ENCODE results near the gene PRPF18. TPM values are rescaled to one million over a fixed set of nuclear protein-coding genes. Genes with fewer than 3 reads are reported as not detected.
A peak's percentile ranks its signal among the peaks of the same experiment; 100 is the strongest.

Gene PRPF18
- polyA plus RNA-seq, 2 donors, result 6.6 to 13.4 TPM

DNA sequence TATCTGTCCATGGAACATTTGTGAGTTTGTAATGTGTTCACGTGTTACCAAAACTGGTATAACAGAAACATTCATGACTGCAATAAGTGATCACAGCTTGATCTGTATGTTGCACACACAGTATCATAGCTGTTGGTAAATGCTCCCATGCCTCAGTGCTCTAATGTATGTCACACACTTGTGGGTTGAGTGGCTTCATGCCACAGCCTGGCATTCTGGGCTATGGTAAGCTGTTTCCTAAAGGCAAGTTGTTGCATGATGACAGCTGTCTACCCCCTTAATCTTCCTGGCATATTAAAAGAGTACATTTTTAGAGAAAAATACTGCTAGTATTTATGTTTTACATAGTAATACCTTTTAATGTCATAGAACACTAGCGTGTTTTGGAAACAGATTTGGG lies 35.2 kb downstream of the PRPF18 start:
- 95 to 99% methylated on average over 2 of the region's 2 CpGs for WGBS, 2 donors
- Histone ChIP-seq H3K27ac (ENCODE audit: low read depth in 2 of 2, low read length in 1 of 2) (no peak overlapping the region), H3K9me3 (ENCODE audit: control insufficient read depth in 2 of 2, insufficient read depth in 1 of 2, low read depth in 1 of 2, low read length in 1 of 2) (no peaks in the 10 kb centered on the region), H3K4me3 (ENCODE audit: low read depth in 1 of 2, low read length in 2 of 2) (no peak overlapping the region), H3K27me3 (ENCODE audit: control insufficient read depth in 1 of 2, insufficient read depth in 2 of 2, low read length in 2 of 2) (no peaks in the 10 kb centered on the region), H3K4me1 (ENCODE audit: control insufficient read depth in 2 of 2, insufficient read depth in 2 of 2, low read length in 1 of 2) (no peaks in the 10 kb centered on the region), H3K36me3 (ENCODE audit: control insufficient read depth in 2 of 2, insufficient read depth in 2 of 2, low read length in 1 of 2) (peaks cover 4 to 12% of the 10 kb centered on the region in 2 donors)

DNA sequence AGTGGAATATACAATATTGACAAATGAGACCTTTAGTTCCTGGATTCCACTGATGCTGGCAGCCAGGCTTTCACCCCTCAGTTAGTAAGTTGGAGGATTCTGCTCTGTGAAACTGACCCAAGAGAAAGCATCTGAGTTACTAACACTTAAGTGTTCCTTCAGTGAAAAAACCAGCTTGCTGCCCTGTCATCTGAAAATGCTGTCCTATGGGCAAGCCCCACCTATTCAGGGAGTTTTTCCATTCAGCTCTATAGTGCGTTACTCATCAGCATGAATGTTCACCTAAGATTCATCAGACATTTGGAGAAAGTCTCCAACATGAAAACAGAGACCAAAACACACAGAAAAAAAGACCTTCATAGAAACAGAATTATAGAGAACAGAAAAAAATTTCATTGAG lies 37.9 kb downstream of the PRPF18 start:
- H3K36me3 ChIP-seq (ENCODE audit: control insufficient read depth in 2 of 2, insufficient read depth in 2 of 2, low read length in 1 of 2), result peaks cover 2 to 4% of the 10 kb centered on the region in 2 donors
- WGBS, 2 donors, result 83 to 89% methylated on average over 1 of the region's 1 CpG
- no peaks in the 10 kb centered on the region for H3K27me3 ChIP-seq (ENCODE audit: control insufficient read depth in 1 of 2, insufficient read depth in 2 of 2, low read length in 2 of 2)
- H3K4me1 ChIP-seq (ENCODE audit: control insufficient read depth in 2 of 2, insufficient read depth in 2 of 2, low read length in 1 of 2), result no peaks in the 10 kb centered on the region
- no peak overlapping the region for H3K4me3 ChIP-seq (ENCODE audit: low read depth in 1 of 2, low read length in 2 of 2)
- H3K27ac ChIP-seq (ENCODE audit: low read depth in 2 of 2, low read length in 1 of 2), result no peak overlapping the region
- H3K9me3 ChIP-seq (ENCODE audit: control insufficient read depth in 2 of 2, insufficient read depth in 1 of 2, low read depth in 1 of 2, low read length in 1 of 2), result no peaks in the 10 kb centered on the region

DNA sequence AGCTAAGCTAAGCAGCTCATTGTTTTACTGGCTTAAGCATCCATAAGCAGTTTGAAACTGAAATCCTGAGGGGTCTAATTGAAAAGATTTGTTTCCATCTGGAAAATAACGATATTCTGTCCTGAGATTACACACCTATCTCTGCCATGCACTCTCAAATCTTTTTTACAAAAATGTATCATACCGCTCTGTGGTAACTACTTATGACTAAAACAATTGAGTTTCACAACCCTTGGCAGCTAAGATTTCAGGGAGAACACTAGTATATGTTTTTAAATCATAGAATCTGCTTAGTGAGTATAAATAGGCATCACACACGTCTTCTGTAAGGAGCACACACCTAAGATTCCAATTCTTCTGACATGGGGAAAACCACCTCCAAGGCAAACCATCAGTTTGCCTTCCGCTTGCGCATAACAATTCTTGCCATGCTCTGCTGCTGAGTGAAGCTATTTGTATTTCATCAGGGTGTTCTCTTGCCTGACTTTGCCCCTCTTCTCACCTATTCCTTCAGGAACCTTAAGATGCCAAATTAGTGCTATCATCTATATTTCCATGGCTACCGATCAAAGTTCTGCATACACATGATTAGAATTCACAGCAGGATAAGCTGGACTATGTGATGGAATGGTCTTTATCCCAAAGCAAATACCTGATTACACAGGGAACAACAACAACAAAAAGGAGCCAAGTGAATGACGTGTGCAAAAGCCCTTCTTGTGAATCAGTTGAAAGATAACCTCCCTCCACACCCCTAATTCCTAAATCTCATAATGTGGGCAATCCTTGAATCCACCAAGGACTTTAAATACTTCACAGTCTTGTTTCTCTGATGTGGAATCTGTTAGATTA lies 40.9 kb downstream of the PRPF18 start:
- no peaks in the 10 kb centered on the region for H3K27me3 ChIP-seq (ENCODE audit: control insufficient read depth in 1 of 2, insufficient read depth in 2 of 2, low read length in 2 of 2)
- H3K27ac ChIP-seq (ENCODE audit: low read depth in 2 of 2, low read length in 1 of 2), result no peak overlapping the region
- no peaks in the 10 kb centered on the region for H3K9me3 ChIP-seq (ENCODE audit: control insufficient read depth in 2 of 2, insufficient read depth in 1 of 2, low read depth in 1 of 2, low read length in 1 of 2)
- WGBS, 2 donors, result 88 to 90% methylated on average over 7 of the region's 7 CpGs
- H3K36me3 ChIP-seq (ENCODE audit: control insufficient read depth in 2 of 2, insufficient read depth in 2 of 2, low read length in 1 of 2), result peaks cover 0 to 5% of the 10 kb centered on the region in 2 donors
- H3K4me1 ChIP-seq (ENCODE audit: control insufficient read depth in 2 of 2, insufficient read depth in 2 of 2, low read length in 1 of 2), result no peaks in the 10 kb centered on the region
- H3K4me3 ChIP-seq (ENCODE audit: low read depth in 1 of 2, low read length in 2 of 2), result no peak overlapping the region

DNA sequence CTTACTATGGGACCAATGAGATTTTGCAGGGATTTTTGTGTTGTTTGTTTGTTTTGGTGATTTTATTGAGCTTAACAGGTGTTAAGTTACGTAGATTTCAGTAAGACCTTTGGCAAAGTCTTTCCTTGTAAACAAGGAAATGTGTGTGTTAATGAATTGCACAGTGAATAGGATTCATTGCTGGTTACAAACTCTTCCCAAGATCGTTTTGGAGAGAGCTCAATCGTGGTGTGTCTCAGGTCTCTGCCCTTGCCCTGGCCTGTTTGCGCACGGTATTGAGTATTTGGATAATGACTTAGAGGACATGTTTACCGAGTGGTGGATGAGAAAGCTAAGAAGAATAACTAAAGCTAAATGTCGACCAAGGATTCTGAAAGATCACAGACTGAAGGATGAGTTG lies 41.9 kb downstream of the PRPF18 start:
- H3K27ac ChIP-seq (ENCODE audit: low read depth in 2 of 2, low read length in 1 of 2), result no peak overlapping the region
- no peaks in the 10 kb centered on the region for H3K9me3 ChIP-seq (ENCODE audit: control insufficient read depth in 2 of 2, insufficient read depth in 1 of 2, low read depth in 1 of 2, low read length in 1 of 2)
- H3K4me3 ChIP-seq (ENCODE audit: low read depth in 1 of 2, low read length in 2 of 2), result no peak overlapping the region
- H3K27me3 ChIP-seq (ENCODE audit: control insufficient read depth in 1 of 2, insufficient read depth in 2 of 2, low read length in 2 of 2), result no peaks in the 10 kb centered on the region
- no peaks in the 10 kb centered on the region for H3K4me1 ChIP-seq (ENCODE audit: control insufficient read depth in 2 of 2, insufficient read depth in 2 of 2, low read length in 1 of 2)
- peaks cover 0 to 5% of the 10 kb centered on the region in 2 donors for H3K36me3 ChIP-seq (ENCODE audit: control insufficient read depth in 2 of 2, insufficient read depth in 2 of 2, low read length in 1 of 2)
- 52 to 66% methylated on average over 7 of the region's 7 CpGs for WGBS, 2 donors

DNA sequence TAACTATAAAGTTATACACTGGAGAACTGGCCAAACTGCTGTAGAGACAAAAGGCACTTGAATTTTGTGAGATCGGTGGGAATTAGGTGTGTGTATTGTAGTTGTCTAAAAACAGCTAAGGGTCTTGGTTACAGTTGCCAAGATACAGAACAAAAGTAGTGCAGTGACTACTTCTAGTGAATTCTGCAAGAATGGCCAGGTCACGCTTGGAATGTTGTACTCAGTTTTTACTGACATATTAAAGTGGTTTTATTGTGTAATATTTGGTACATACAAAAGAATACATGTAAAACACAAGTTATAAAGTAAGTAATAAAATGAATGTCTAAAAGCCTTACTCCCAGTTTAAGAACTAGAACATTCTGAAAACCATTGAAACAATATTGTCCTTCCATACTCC lies 42.4 kb downstream of the PRPF18 start:
- no peaks in the 10 kb centered on the region for H3K4me1 ChIP-seq (ENCODE audit: control insufficient read depth in 2 of 2, insufficient read depth in 2 of 2, low read length in 1 of 2)
- H3K9me3 ChIP-seq (ENCODE audit: control insufficient read depth in 2 of 2, insufficient read depth in 1 of 2, low read depth in 1 of 2, low read length in 1 of 2), result no peaks in the 10 kb centered on the region
- 66 to 77% methylated on average over 2 of the region's 2 CpGs for WGBS, 2 donors
- H3K27me3 ChIP-seq (ENCODE audit: control insufficient read depth in 1 of 2, insufficient read depth in 2 of 2, low read length in 2 of 2), result no peaks in the 10 kb centered on the region
- peaks cover 0 to 5% of the 10 kb centered on the region in 2 donors for H3K36me3 ChIP-seq (ENCODE audit: control insufficient read depth in 2 of 2, insufficient read depth in 2 of 2, low read length in 1 of 2)
- no peak overlapping the region for H3K4me3 ChIP-seq (ENCODE audit: low read depth in 1 of 2, low read length in 2 of 2)
- no peak overlapping the region for H3K27ac ChIP-seq (ENCODE audit: low read depth in 2 of 2, low read length in 1 of 2)

DNA sequence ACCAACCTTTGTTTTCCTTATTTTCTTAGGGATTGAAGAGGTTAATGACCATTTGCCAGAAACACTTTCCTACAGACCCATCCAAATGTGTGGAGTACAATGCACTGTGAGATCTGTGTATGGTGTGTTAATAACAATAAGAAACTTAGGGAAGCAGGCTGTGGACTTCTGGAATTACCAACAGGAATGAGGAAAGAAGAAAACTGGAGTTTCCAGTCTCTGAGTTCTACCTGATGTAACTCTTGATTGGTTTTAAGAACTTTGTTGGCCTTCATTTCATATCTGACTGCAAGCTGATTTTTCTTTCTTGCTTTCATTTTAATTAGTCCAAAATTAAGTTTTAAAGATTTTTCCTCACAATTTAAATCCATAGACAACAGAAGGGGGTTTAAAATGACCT lies 43.5 kb downstream of the PRPF18 start:
- Histone ChIP-seq H3K9me3 (ENCODE audit: control insufficient read depth in 2 of 2, insufficient read depth in 1 of 2, low read depth in 1 of 2, low read length in 1 of 2) (no peaks in the 10 kb centered on the region), H3K27ac (ENCODE audit: low read depth in 2 of 2, low read length in 1 of 2) (no peak overlapping the region), H3K4me3 (ENCODE audit: low read depth in 1 of 2, low read length in 2 of 2) (no peak overlapping the region), H3K4me1 (ENCODE audit: control insufficient read depth in 2 of 2, insufficient read depth in 2 of 2, low read length in 1 of 2) (no peaks in the 10 kb centered on the region), H3K36me3 (ENCODE audit: control insufficient read depth in 2 of 2, insufficient read depth in 2 of 2, low read length in 1 of 2) (peaks cover 0 to 5% of the 10 kb centered on the region in 2 donors), H3K27me3 (ENCODE audit: control insufficient read depth in 1 of 2, insufficient read depth in 2 of 2, low read length in 2 of 2) (no peaks in the 10 kb centered on the region)

DNA sequence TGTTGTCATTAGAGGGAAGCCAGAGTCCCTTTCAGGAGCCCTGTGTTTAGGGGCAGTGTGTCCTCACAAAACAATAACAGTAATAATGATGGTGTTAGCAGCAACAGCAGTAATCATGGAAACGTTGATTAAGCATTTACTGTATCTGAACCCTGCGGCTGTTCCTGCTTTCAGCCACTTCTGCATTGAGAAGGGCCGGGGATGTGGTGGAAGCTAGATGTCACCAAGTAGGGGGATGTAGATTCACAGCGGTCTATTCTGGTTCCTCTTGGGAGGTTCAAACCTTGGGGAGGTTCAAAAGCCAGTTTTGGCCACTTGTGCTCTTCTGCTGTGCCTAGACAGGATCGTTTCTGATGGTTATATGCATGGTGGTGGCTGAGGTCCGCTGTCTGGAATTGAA lies 44.8 kb downstream of the PRPF18 start:
- 89 to 92% methylated on average over 6 of the region's 6 CpGs for WGBS, 2 donors
- Histone ChIP-seq H3K27ac (ENCODE audit: low read depth in 2 of 2, low read length in 1 of 2) (no peak overlapping the region), H3K4me3 (ENCODE audit: low read depth in 1 of 2, low read length in 2 of 2) (no peak overlapping the region), H3K27me3 (ENCODE audit: control insufficient read depth in 1 of 2, insufficient read depth in 2 of 2, low read length in 2 of 2) (no peaks in the 10 kb centered on the region), H3K9me3 (ENCODE audit: control insufficient read depth in 2 of 2, insufficient read depth in 1 of 2, low read depth in 1 of 2, low read length in 1 of 2) (no peaks in the 10 kb centered on the region), H3K36me3 (ENCODE audit: control insufficient read depth in 2 of 2, insufficient read depth in 2 of 2, low read length in 1 of 2) (peaks cover 0 to 5% of the 10 kb centered on the region in 2 donors), H3K4me1 (ENCODE audit: control insufficient read depth in 2 of 2, insufficient read depth in 2 of 2, low read length in 1 of 2) (no peaks in the 10 kb centered on the region)

DNA sequence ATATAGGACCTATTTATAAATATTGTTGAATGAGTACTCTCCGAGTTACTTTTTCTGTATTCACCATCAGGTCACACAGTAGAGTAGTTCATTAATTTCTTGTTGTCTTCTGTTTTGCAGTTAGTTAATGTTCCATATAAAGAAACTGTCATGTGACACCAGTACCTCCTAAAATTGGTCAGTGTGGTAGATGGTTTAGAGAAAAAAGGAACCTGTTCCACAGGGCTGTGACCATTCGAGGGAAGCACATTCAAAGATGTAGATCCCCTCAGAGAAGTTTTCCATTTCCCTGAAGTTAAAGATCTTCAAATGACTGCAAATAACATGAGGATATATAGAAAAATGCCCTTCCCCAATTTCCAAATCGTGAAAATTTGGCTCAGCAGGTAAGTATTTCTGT lies 45.7 kb downstream of the PRPF18 start:
- Histone ChIP-seq H3K4me1 (ENCODE audit: control insufficient read depth in 2 of 2, insufficient read depth in 2 of 2, low read length in 1 of 2) (no peaks in the 10 kb centered on the region), H3K36me3 (ENCODE audit: control insufficient read depth in 2 of 2, insufficient read depth in 2 of 2, low read length in 1 of 2) (peaks cover 0 to 5% of the 10 kb centered on the region in 2 donors), H3K9me3 (ENCODE audit: control insufficient read depth in 2 of 2, insufficient read depth in 1 of 2, low read depth in 1 of 2, low read length in 1 of 2) (no peaks in the 10 kb centered on the region), H3K27me3 (ENCODE audit: control insufficient read depth in 1 of 2, insufficient read depth in 2 of 2, low read length in 2 of 2) (no peaks in the 10 kb centered on the region), H3K4me3 (ENCODE audit: low read depth in 1 of 2, low read length in 2 of 2) (no peak overlapping the region), H3K27ac (ENCODE audit: low read depth in 2 of 2, low read length in 1 of 2) (no peak overlapping the region)
- WGBS, 2 donors, result 82 to 86% methylated on average over 3 of the region's 3 CpGs

DNA sequence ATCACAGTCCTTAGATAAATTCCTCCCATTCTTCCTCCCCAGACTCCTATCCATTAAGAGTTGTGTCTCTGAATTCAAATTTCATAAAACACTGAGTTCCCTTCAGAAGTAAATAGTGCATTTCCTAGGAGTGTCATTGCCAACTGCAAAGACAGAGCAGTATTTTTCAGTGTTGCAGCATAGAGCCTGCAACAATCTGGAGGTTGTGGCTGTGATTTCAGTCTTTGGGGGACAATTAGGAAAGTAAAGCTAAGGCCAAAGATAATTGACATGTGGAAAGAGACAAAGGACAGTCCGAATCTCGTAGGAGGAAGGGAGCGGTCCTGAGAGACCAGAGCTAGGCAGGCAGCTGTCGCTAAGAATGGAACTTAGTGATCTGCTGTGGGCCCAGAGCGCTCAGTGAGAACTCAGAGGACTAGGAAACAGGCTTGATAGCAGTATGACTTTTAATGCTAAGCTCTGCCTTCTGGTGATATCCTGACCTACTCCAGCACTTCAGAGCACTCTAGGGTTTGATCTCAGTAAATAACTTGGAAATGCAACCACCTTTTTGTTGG lies 46.2 kb downstream of the PRPF18 start:
- WGBS, 2 donors, result 83 to 89% methylated on average over 5 of the region's 5 CpGs
- H3K27ac ChIP-seq (ENCODE audit: low read depth in 2 of 2, low read length in 1 of 2), result peak overlapping the region in 1 of 2 donors; percentile 1

DNA sequence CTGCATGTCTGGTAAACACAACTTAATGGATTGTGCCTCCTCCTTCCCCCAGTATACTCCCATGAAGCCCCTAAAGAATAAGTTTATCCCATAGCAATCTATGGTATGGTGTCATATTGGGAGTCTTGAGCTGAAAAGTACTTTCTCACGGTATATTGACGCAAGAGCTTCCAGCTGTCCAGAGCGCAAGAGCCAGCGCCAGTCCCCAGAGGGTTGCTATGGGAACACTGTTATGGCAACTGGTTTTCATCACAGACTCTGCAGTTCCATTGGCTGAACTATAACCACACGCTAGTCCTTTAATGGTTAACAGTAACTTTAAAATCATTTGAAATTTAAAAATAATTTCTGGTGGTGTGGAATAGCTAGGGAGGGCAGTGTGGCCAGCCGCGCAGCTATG lies 46.9 kb downstream of the PRPF18 start:
- H3K4me3 ChIP-seq (ENCODE audit: low read depth in 1 of 2, low read length in 2 of 2), result no peak overlapping the region
- no peaks in the 10 kb centered on the region for H3K9me3 ChIP-seq (ENCODE audit: control insufficient read depth in 2 of 2, insufficient read depth in 1 of 2, low read depth in 1 of 2, low read length in 1 of 2)
- H3K36me3 ChIP-seq (ENCODE audit: control insufficient read depth in 2 of 2, insufficient read depth in 2 of 2, low read length in 1 of 2), result peaks cover 0 to 5% of the 10 kb centered on the region in 2 donors
- H3K4me1 ChIP-seq (ENCODE audit: control insufficient read depth in 2 of 2, insufficient read depth in 2 of 2, low read length in 1 of 2), result no peaks in the 10 kb centered on the region
- H3K27me3 ChIP-seq (ENCODE audit: control insufficient read depth in 1 of 2, insufficient read depth in 2 of 2, low read length in 2 of 2), result no peaks in the 10 kb centered on the region
- WGBS, 2 donors, result 81 to 82% methylated on average over 7 of the region's 7 CpGs
- peak overlapping the region in 1 of 2 donors; percentile 75 for H3K27ac ChIP-seq (ENCODE audit: low read depth in 2 of 2, low read length in 1 of 2)

More for the DNA sequence above, 46.2 kb downstream of the PRPF18 start:
- H3K9me3 ChIP-seq (ENCODE audit: control insufficient read depth in 2 of 2, insufficient read depth in 1 of 2, low read depth in 1 of 2, low read length in 1 of 2), result no peaks in the 10 kb centered on the region
- no peaks in the 10 kb centered on the region for H3K27me3 ChIP-seq (ENCODE audit: control insufficient read depth in 1 of 2, insufficient read depth in 2 of 2, low read length in 2 of 2)
- H3K4me3 ChIP-seq (ENCODE audit: low read depth in 1 of 2, low read length in 2 of 2), result no peak overlapping the region
- no peaks in the 10 kb centered on the region for H3K4me1 ChIP-seq (ENCODE audit: control insufficient read depth in 2 of 2, insufficient read depth in 2 of 2, low read length in 1 of 2)
- peaks cover 0 to 5% of the 10 kb centered on the region in 2 donors for H3K36me3 ChIP-seq (ENCODE audit: control insufficient read depth in 2 of 2, insufficient read depth in 2 of 2, low read length in 1 of 2)

Measured in esophagus (tissue), 2 donors.